ENCODE data around the gene RPL38.
"Not testable (repeated sequence)": the region's sequence is repeated elsewhere in the genome, so short reads cannot be mapped to it uniquely, and the experiment has no call there.

The RPL38 gene

GRCh38 chr17:74182041-74182723, 21.3 kb upstream of the RPL38 start:
- no peak overlapping the region for H3K4me3 ChIP-seq (ENCODE audit: control insufficient read depth, low read depth, low read length)
- no peak for DNase-seq (ENCODE audit: low read depth)
- no peak for TF ChIP-seq CTCF (IDR thresholded peaks at IDR 0.05; ENCODE audit: control insufficient read depth, insufficient read depth, low read depth, low read length, missing control alignments)

- no peak overlapping the region for H3K4me3 ChIP-seq (ENCODE audit: control insufficient read depth, low read depth, low read length)
- no peak for DNase-seq (ENCODE audit: low read depth)
- TF ChIP-seq CTCF (IDR thresholded peaks at IDR 0.05; ENCODE audit: control insufficient read depth, insufficient read depth, low read depth, low read length, missing control alignments) = no peak
Measured at GRCh38 chr17:74183411-74183810, 20.1 kb upstream of the RPL38 start.

GRCh38 chr17:74185571-74186185, 17.8 kb upstream of the RPL38 start:
- no peak overlapping the region for H3K4me3 ChIP-seq (ENCODE audit: control insufficient read depth, low read depth, low read length)
- no peak for TF ChIP-seq CTCF (IDR thresholded peaks at IDR 0.05; ENCODE audit: control insufficient read depth, insufficient read depth, low read depth, low read length, missing control alignments)
- no peak for DNase-seq (ENCODE audit: low read depth)

- TF ChIP-seq CTCF (IDR thresholded peaks at IDR 0.05; ENCODE audit: control insufficient read depth, insufficient read depth, low read depth, low read length, missing control alignments) = no peak
- DNase-seq (ENCODE audit: low read depth) = no peak
- H3K4me3 ChIP-seq (ENCODE audit: control insufficient read depth, low read depth, low read length) = no peak overlapping the region
Measured at GRCh38 chr17:74186498-74186897, 17.0 kb upstream of the RPL38 start.

- DNase-seq (ENCODE audit: low read depth) = no peak
Measured at GRCh38 chr17:74187761-74188160, 15.7 kb upstream of the RPL38 start.

GRCh38 chr17:74188687-74189086, 14.8 kb upstream of the RPL38 start:
- not testable (repeated sequence) for DNase-seq (ENCODE audit: low read depth); H3K4me3 ChIP-seq (ENCODE audit: control insufficient read depth, low read depth, low read length)

More at GRCh38 chr17:74187761-74188160, 15.7 kb upstream of the RPL38 start:
- no peak for TF ChIP-seq CTCF (IDR thresholded peaks at IDR 0.05; ENCODE audit: control insufficient read depth, insufficient read depth, low read depth, low read length, missing control alignments)
- no peak overlapping the region for H3K4me3 ChIP-seq (ENCODE audit: control insufficient read depth, low read depth, low read length)

GRCh38 chr17:74190154-74190553, 13.3 kb upstream of the RPL38 start:
- no peak for TF ChIP-seq CTCF (IDR thresholded peaks at IDR 0.05; ENCODE audit: control insufficient read depth, insufficient read depth, low read depth, low read length, missing control alignments)
- DNase-seq (ENCODE audit: low read depth) = no peak
- H3K4me3 ChIP-seq (ENCODE audit: control insufficient read depth, low read depth, low read length) = no peak overlapping the region

All from AG09309 (cell line).